ENCODE measurements around the gene BTNL9. TPM values are rescaled to one million over a fixed set of nuclear protein-coding genes. Genes with fewer than 3 reads are reported as not detected.

BTNL9 gene
- total RNA-seq, 1 donor from 2014 or later, result not detected

GRCh38 chr5:181105391-181106025, 65.4 kb downstream of the BTNL9 start:
- DNase-seq (ENCODE audit: low read depth), result no peak
- Histone ChIP-seq H3K27me3 (ENCODE audit: control insufficient read depth, insufficient read depth, low read length) (no peaks in the 10 kb centered on the region), H3K4me3 (ENCODE audit: low read depth, low read length) (no peak overlapping the region), H3K36me3 (ENCODE audit: control insufficient read depth, insufficient read depth, low read length) (no peaks in the 10 kb centered on the region)
- FAIRE-seq, result no peak
- no peak for TF ChIP-seq CTCF (IDR thresholded peaks at IDR 0.05; ENCODE audit: insufficient read depth, low read length, severe bottlenecking)

GRCh38 chr5:181107699-181108098, 67.6 kb downstream of the BTNL9 start:
- no peaks in the 10 kb centered on the region for H3K27me3 ChIP-seq (ENCODE audit: control insufficient read depth, insufficient read depth, low read length)
- H3K36me3 ChIP-seq (ENCODE audit: control insufficient read depth, insufficient read depth, low read length), result no peaks in the 10 kb centered on the region
- TF ChIP-seq CTCF (IDR thresholded peaks at IDR 0.05; ENCODE audit: insufficient read depth, low read length, severe bottlenecking), result no peak
- FAIRE-seq, result no peak
- no peak overlapping the region for H3K4me3 ChIP-seq (ENCODE audit: low read depth, low read length)
- DNase-seq (ENCODE audit: low read depth), result no peak

DNA sequence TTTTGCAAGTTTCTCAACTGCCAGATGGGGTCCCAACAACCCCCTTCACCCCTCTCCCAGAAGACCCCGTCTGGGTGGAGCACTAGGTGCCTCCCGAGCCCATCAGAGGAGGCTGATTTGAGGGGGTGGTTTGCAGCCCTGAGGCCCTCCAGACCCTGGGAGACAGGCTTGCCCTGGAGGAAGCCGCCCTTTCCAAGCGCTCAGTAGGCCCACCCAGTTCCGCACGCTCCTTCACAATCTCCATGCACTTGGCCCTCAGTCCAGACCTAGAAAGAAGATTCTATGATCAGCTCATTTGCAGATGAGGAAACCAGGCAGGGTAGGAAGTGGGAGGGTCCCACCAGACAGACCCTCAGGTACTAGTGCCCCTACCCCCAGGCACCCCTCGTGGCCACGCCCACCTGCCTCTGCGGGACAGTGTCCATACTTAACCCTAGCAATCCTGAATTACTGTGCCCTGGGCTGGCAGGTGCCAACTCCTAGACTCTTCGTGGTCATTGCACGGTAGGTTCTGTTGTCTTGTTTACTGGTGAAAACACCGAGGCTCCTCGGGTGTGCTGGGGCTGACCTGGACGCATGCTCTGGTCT, 68.6 kb downstream of the BTNL9 start:
- no peak for TF ChIP-seq CTCF (IDR thresholded peaks at IDR 0.05; ENCODE audit: insufficient read depth, low read length, severe bottlenecking)
- Histone ChIP-seq H3K4me3 (ENCODE audit: low read depth, low read length) (no peak overlapping the region), H3K27me3 (ENCODE audit: control insufficient read depth, insufficient read depth, low read length) (no peaks in the 10 kb centered on the region), H3K36me3 (ENCODE audit: control insufficient read depth, insufficient read depth, low read length) (no peaks in the 10 kb centered on the region)
- FAIRE-seq (peak; percentile 23), DNase-seq (ENCODE audit: low read depth) (no peak)

DNA sequence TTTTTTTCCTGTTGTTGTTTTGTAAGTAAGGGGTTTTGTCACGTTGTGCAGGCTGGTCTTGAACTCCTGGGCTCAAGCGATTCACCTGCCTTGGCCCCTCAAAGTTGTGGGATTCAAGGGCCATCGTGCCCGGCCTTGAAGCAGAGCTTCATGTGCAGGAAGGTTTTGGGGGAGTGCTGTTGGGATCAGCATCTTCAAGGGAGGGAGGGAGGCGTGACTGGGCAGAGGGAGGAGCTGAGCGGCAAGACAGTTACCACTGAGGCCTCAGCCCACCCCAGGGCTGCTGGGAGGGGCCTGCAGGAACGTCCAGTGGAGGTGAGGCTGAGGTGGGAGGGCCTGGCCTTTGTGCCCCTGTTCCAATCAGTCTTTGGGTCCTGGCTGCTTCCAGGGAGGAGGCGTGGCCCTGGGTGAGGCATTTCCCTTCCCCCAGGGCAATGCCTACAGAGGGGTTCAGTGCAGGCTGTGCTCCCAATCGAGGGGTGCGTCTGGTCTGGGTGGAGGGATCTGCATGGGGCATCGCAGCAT, 69.5 kb downstream of the BTNL9 start:
- Histone ChIP-seq H3K4me3 (ENCODE audit: low read depth, low read length) (no peak overlapping the region), H3K36me3 (ENCODE audit: control insufficient read depth, insufficient read depth, low read length) (no peaks in the 10 kb centered on the region), H3K27me3 (ENCODE audit: control insufficient read depth, insufficient read depth, low read length) (peaks cover 2% of the 10 kb centered on the region)
- TF ChIP-seq CTCF (IDR thresholded peaks at IDR 0.05; ENCODE audit: insufficient read depth, low read length, severe bottlenecking), result no peak
- DNase-seq (ENCODE audit: low read depth) (no peak), FAIRE-seq (no peak)

GRCh38 chr5:181111010-181111409, 70.9 kb downstream of the BTNL9 start:
- H3K4me3 ChIP-seq (ENCODE audit: low read depth, low read length), result no peak overlapping the region
- H3K36me3 ChIP-seq (ENCODE audit: control insufficient read depth, insufficient read depth, low read length), result no peaks in the 10 kb centered on the region
- H3K27me3 ChIP-seq (ENCODE audit: control insufficient read depth, insufficient read depth, low read length), result peaks cover 3% of the 10 kb centered on the region
- DNase-seq (ENCODE audit: low read depth) (no peak), FAIRE-seq (no peak)
- TF ChIP-seq CTCF (IDR thresholded peaks at IDR 0.05; ENCODE audit: insufficient read depth, low read length, severe bottlenecking), result no peak

Other genes with a start within 250 kb of the BTNL9 start
- gene MGAT1, start 237.5 kb upstream of the BTNL9 start, total RNA-seq, result 62.1 and 78.2 TPM in 2 replicates
- 21.3 and 21.4 TPM in 2 replicates for gene ZFP62, start 179.0 kb upstream of the BTNL9 start, total RNA-seq
- gene BTNL8, start 141.1 kb upstream of the BTNL9 start, total RNA-seq, result not detected in 2 replicates
- not detected in 2 replicates for gene BTNL3, start 51.4 kb upstream of the BTNL9 start, total RNA-seq
- not detected in 2 replicates for gene OR2V1, start 90.9 kb downstream of the BTNL9 start, total RNA-seq
- not detected in 2 replicates for gene OR2V2, start 107.3 kb downstream of the BTNL9 start, total RNA-seq
- 20.8 and 35.7 TPM in 2 replicates for gene TRIM7, start 164.9 kb downstream of the BTNL9 start, total RNA-seq
- gene TRIM41, start 183.0 kb downstream of the BTNL9 start, total RNA-seq, result 10.3 and 26.0 TPM in 2 replicates
- 5,806 and 7,283 TPM in 2 replicates for gene RACK1, start 203.6 kb downstream of the BTNL9 start, total RNA-seq
- gene TRIM52, start 220.9 kb downstream of the BTNL9 start, total RNA-seq, result 1.3 and 2.2 TPM in 2 replicates

Data from bronchial epithelial cell (primary cell).